Panc1 (cell line): ENCODE measurements around the gene SIPA1L2. TPM values are rescaled to one million over a fixed set of nuclear protein-coding genes. Genes with fewer than 3 reads are reported as not detected.
A peak's percentile ranks its signal among the peaks of the same experiment; 100 is the strongest.

Source experiments
- ATAC-seq: fragments of 200-7000 bp; cut with Tn5 transposase; 2 replicates; pipeline ENCODE4 v1.9.1; 2020; ENCODE audit warnings: mild to moderate bottlenecking, moderate library complexity
- BruUV-seq: library from RNA; stranded (reverse); fragments of 400-500 nt; replicated peaks from 2 replicates; lab custom pipeline; 2021; lab: Mats Ljungman, UMichigan
- CTCF ChIA-PET: fragments of 300-600 bp; sonication (Branson Sonifier 250); formaldehyde crosslinking; loops from one replicate; lab custom pipeline; 2022; ENCODE audit warnings: antibody characterized with exemption; lab: Charles Lee
- POLR2A ChIA-PET: fragments of 300-600 bp; sonication (Branson Sonifier 250); formaldehyde crosslinking; loops from one replicate; lab custom pipeline; 2022; ENCODE audit warnings: antibody characterized with exemption; lab: Charles Lee
- DNase-seq: peaks from one replicate; pipeline ENCODE4 v3.0.0-alpha.2; 2010; ENCODE audit warnings: low read depth, low spot score
- H3K27ac ChIP-seq: 2 replicates; pipeline ENCODE4 v1.5.1; 2011; ENCODE audit warnings: mild to moderate bottlenecking, low read length, inconsistent platforms
- H3K27me3 ChIP-seq: fragments of 200-500 bp; sonication (Bioruptor generic); 2 replicates; pipeline ENCODE4 v1.6.0; 2014; ENCODE audit warnings: low read length, inconsistent platforms; ENCODE audit not compliant: control insufficient read depth, insufficient read depth
- H3K36me3 ChIP-seq: fragments of 200-500 bp; sonication (Bioruptor generic); 2 replicates; pipeline ENCODE4 v1.5.1; 2014; ENCODE audit warnings: inconsistent platforms, mild to moderate bottlenecking, low read length, moderate library complexity; ENCODE audit not compliant: control insufficient read depth, insufficient read depth
- H3K4me1 ChIP-seq: 2 replicates; pipeline ENCODE4 v1.5.1; 2011; ENCODE audit warnings: inconsistent platforms, mild to moderate bottlenecking, low read length, moderate library complexity; ENCODE audit not compliant: control insufficient read depth, insufficient read depth
- H3K4me3 ChIP-seq, 2 experiments: 2 replicates each; pipeline ENCODE4 v1.5.1; 2011 to 2012; ENCODE audit warnings: low read depth in 2 of 2, low read length in 2 of 2, mild to moderate bottlenecking in 2 of 2, inconsistent platforms in 1 of 2, moderate library complexity in 1 of 2
- H3K9me3 ChIP-seq: fragments of 200-500 bp; sonication (Bioruptor generic); 2 replicates; pipeline ENCODE4 v1.5.1; 2014; ENCODE audit warnings: low read depth, mild to moderate bottlenecking, inconsistent platforms, low read length, moderate library complexity; ENCODE audit not compliant: control insufficient read depth, insufficient read depth
- CTCF ChIP-seq: fragments of 450-650 bp; IDR thresholded peaks from 2 replicates; pipeline ENCODE4 v1.5.1; 2017; ENCODE audit warnings: mild to moderate bottlenecking
- POLR2AphosphoS5 ChIP-seq: IDR thresholded peaks from 2 replicates; pipeline ENCODE4 v1.6.1; 2012; ENCODE audit warnings: mild to moderate bottlenecking, low read depth, low read length, moderate library complexity
- SIN3A ChIP-seq: IDR thresholded peaks from 2 replicates; pipeline ENCODE4 v1.6.1; 2012; ENCODE audit warnings: low read depth, mild to moderate bottlenecking, low read length, moderate library complexity, borderline replicate concordance; ENCODE audit not compliant: insufficient read depth
- TCF7L2 ChIP-seq: IDR thresholded peaks from 2 replicates; pipeline ENCODE4 v1.6.1; 2011; ENCODE audit warnings: mild to moderate bottlenecking, low read depth, low read length, inconsistent platforms
- in situ Hi-C: cut with HindIII; loops from 2 replicates; pipeline ENCODE4 v1.10.0; 2016; ENCODE audit warnings: low sequenced_read_pairs, low pct_unique_long_range_greater_than_20kb
- intact Hi-C: fragments of 100-400 bp; cut with micrococcal nuclease; formaldehyde crosslinking; loops from one replicate; pipeline ENCODE4 v1.10.0; 2022; ENCODE audit not compliant: unreplicated experiment
- total RNA-seq: library from RNA; stranded (reverse); gene quantifications from one replicate; pipeline ENCODE4 v1.2.1, GENCODE V29; 2021; ENCODE audit not compliant: unreplicated experiment
- TF ChIP-seq, protein P1 (sequence below), 2 experiments: IDR thresholded peaks; 2 replicates each; pipeline ENCODE4 v1.6.1; 2011 to 2012; ENCODE audit warnings: low read depth in 2 of 2, control low read depth in 1 of 2, low read length in 1 of 2, mild to moderate bottlenecking in 1 of 2, moderate library complexity in 1 of 2; ENCODE audit not compliant: insufficient read depth in 1 of 2

SIPA1L2 gene
- total RNA-seq, 1 experiment from 2014 or later, result 5.2 TPM

DNA sequence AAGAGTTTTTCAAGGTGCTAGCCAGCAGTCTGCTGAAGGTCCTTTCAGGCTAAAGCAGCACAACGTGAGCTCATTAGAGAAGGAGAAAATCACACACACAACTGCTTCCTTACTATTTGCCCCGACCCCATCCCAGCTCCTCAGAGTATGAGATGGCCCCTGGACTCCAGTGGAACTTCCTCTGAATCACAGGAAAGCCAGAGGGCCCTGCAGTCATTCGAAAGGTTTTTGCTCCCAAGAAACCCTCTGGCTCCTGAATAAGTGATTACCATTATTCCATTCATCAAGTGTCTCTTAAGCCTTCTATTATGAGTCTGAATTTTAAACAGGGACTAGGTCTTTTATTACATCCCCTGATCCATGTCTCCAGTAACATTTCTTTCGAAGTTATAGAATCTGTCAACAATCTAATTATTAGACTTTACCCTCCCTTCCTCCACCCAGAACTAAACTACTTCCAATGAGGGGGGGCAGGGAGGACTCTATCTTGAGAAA lies 14.6 kb downstream of the SIPA1L2 start:
- peak overlapping the region; percentile 59; the same call in 1 of the 2 replicates for H3K27ac ChIP-seq
- no peaks in the 10 kb centered on the region for H3K9me3 ChIP-seq
- H3K4me1 ChIP-seq, result peaks cover 5% of the 10 kb centered on the region
- DNase-seq, result no peak
- POLR2A ChIA-PET, result no interaction called here
- intact Hi-C loops, result no loop called here
- ATAC-seq, result 0 out of 2 replicates have a peak, but pooled peaks have one; percentile 23
- in situ Hi-C loops, result no loop called here
- no peaks in the 10 kb centered on the region for H3K27me3 ChIP-seq
- CTCF ChIA-PET, result no interaction called here
- no peak overlapping the region for H3K4me3 ChIP-seq
- no TSS peak for BruUV-seq
- no peaks in the 10 kb centered on the region for H3K36me3 ChIP-seq
- TF ChIP-seq POLR2AphosphoS5 (no peak), SIN3A (no peak), CTCF (no peak), TCF7L2 (no peak)
- TF ChIP-seq, protein P1, sequence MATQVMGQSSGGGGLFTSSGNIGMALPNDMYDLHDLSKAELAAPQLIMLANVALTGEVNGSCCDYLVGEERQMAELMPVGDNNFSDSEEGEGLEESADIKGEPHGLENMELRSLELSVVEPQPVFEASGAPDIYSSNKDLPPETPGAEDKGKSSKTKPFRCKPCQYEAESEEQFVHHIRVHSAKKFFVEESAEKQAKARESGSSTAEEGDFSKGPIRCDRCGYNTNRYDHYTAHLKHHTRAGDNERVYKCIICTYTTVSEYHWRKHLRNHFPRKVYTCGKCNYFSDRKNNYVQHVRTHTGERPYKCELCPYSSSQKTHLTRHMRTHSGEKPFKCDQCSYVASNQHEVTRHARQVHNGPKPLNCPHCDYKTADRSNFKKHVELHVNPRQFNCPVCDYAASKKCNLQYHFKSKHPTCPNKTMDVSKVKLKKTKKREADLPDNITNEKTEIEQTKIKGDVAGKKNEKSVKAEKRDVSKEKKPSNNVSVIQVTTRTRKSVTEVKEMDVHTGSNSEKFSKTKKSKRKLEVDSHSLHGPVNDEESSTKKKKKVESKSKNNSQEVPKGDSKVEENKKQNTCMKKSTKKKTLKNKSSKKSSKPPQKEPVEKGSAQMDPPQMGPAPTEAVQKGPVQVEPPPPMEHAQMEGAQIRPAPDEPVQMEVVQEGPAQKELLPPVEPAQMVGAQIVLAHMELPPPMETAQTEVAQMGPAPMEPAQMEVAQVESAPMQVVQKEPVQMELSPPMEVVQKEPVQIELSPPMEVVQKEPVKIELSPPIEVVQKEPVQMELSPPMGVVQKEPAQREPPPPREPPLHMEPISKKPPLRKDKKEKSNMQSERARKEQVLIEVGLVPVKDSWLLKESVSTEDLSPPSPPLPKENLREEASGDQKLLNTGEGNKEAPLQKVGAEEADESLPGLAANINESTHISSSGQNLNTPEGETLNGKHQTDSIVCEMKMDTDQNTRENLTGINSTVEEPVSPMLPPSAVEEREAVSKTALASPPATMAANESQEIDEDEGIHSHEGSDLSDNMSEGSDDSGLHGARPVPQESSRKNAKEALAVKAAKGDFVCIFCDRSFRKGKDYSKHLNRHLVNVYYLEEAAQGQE (IDR thresholded peaks at IDR 0.05; ENCODE audit: insufficient read depth in 1 of 2, low read depth in 2 of 2, low read length in 1 of 2), result no peak

- intact Hi-C loops (no loop called here), in situ Hi-C loops (no loop called here)
- TF ChIP-seq, protein P1 (IDR thresholded peaks at IDR 0.05; ENCODE audit: insufficient read depth in 1 of 2, low read depth in 2 of 2, low read length in 1 of 2), result no peak
- TF ChIP-seq TCF7L2, result no peak
- no peak for TF ChIP-seq CTCF
- no peak for TF ChIP-seq POLR2AphosphoS5
- TF ChIP-seq SIN3A, result no peak
- CTCF ChIA-PET, result no interaction called here
- DNase-seq (no peak), ATAC-seq (no peak)
- Histone ChIP-seq H3K27ac (peak overlapping the region; percentile 59; the same call in 1 of the 2 replicates), H3K4me3 (no peak overlapping the region), H3K36me3 (no peaks in the 10 kb centered on the region), H3K9me3 (no peaks in the 10 kb centered on the region), H3K27me3 (no peaks in the 10 kb centered on the region), H3K4me1 (peaks cover 2% of the 10 kb centered on the region)
- no TSS peak for BruUV-seq
- POLR2A ChIA-PET, result no interaction called here
Measured at GRCh38 chr1:232614811-232615210, 15.1 kb downstream of the SIPA1L2 start.
